Activated T-helper 2 cell treated with anti-CD3 and anti-CD28 coated beads, Interferon-gamma antibody, Interleukin-2, Interleukin-4, amounts not matched to agents 10 μg/mL and 5 μg/mL and 100 μg/mL, durations not matched to agents 14 hours and 24 hours and 36 hours (primary cell): Measurements from ENCODE around the gene CTNNBL1. TPM values are rescaled to one million over a fixed set of nuclear protein-coding genes. Genes with fewer than 3 reads are reported as not detected.
"Not testable (repeated sequence)": the region's sequence is repeated elsewhere in the genome, so short reads cannot be mapped to it uniquely, and the experiment has no call there.

Source experiments
- DNase-seq: peaks from one replicate; pipeline ENCODE4 v3.0.0; 2021; ENCODE audit warnings: low spot score
- H3K27ac Mint-ChIP-seq: one replicate; pipeline ENCODE4 v1.8.0; 2021; ENCODE audit warnings: mixed read lengths
- H3K27me3 Mint-ChIP-seq: one replicate; pipeline ENCODE4 v1.8.0; 2021; ENCODE audit warnings: low read depth, mixed read lengths
- H3K36me3 Mint-ChIP-seq: one replicate; pipeline ENCODE4 v1.8.0; 2021; ENCODE audit warnings: low read depth, mixed read lengths
- H3K4me1 Mint-ChIP-seq: one replicate; pipeline ENCODE4 v1.8.0; 2021; ENCODE audit warnings: low read depth, mixed read lengths
- H3K4me3 Mint-ChIP-seq: one replicate; pipeline ENCODE4 v1.8.0; 2021; ENCODE audit warnings: low read depth, mild to moderate bottlenecking, moderate library complexity, mixed read lengths
- H3K9me3 Mint-ChIP-seq: one replicate; pipeline ENCODE4 v1.8.0; 2021; ENCODE audit warnings: mixed read lengths
- intact Hi-C: fragments of 100-400 bp; cut with micrococcal nuclease; formaldehyde crosslinking; loops from one replicate; pipeline ENCODE4 v1.15.1; 2023
- total RNA-seq: library from RNA; stranded (reverse); gene quantifications from 2 replicates; pipeline ENCODE4 v1.2.3, GENCODE V29; 2022

Gene CTNNBL1
- total RNA-seq, 1 donor from 2014 or later: 108 TPM

DNA sequence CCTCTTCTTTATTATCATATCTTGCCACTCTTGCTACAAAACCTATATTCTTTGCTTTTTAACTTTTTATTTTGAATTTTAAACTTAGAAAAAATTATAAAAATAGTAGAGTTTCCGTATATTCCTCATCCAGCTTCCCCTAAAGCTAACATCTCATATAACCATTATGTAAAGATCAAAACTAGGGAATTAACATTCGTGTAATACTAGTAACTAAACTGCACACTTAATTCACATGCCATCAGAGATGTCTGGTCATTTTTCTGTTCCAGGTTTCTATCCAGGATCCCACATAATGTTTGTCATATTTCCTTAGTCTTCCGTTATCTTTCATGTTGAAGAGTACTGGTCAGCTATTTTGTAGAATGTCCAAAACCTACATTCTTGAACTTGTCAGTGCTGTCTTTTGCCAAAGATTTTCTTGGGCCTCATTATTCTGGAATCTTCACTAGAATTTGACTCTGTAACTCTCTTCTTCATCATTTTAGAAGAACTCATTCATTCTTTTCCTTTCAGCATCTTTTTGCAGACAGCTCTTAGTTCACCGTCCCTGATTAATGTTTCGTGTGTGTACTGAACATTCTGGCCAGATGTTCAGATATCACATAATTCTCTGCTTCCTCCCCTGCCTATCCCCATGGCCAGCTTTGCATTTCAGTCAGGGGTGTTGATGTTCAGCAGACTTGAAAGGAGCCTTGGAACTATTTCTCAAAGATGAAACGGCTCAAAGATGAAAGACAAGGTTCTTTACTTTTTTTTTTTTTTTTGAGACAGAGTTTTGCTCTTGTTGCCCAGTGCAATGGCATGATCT is 9.4 kb downstream of the CTNNBL1 start:
- no peak for DNase-seq
- no peak overlapping the region for H3K27ac Mint-ChIP-seq
- H3K4me1 Mint-ChIP-seq: peaks cover 2% of the 10 kb centered on the region

DNA sequence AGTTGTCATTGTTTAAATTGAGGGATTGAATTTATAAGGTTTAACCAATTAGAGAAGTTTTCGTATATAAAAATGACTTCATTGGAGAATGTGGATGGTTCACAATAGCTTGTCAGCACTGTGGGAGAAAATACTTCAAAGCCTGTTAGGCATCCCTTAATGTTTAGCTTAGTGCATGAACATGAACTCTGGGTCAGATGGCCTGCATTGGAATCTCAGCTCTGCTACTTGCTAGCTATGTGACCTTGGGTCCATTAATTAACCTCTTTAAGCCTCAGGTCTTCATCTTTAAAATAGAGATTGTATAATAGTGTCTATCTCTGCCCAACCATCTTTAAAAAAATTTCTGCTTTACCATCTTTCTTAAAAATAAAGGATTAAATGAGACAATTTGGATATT is 11.1 kb downstream of the CTNNBL1 start:
- Mint-ChIP-seq H3K27ac (no peak overlapping the region), H3K27me3 (no peaks in the 10 kb centered on the region), H3K4me3 (no peak overlapping the region), H3K4me1 (no peaks in the 10 kb centered on the region), H3K36me3 (no peaks in the 10 kb centered on the region), H3K9me3 (no peaks in the 10 kb centered on the region)
- DNase-seq: no peak
- intact Hi-C loops: no loop called here

More for the DNA sequence above, 9.4 kb downstream of the CTNNBL1 start:
- intact Hi-C loops: no loop called here
- Mint-ChIP-seq H3K27me3 (no peaks in the 10 kb centered on the region), H3K9me3 (no peaks in the 10 kb centered on the region), H3K36me3 (no peaks in the 10 kb centered on the region), H3K4me3 (no peak overlapping the region)

GRCh38 chr20:37706298-37706697 is 12.5 kb downstream of the CTNNBL1 start:
- no peaks in the 10 kb centered on the region for H3K27me3 Mint-ChIP-seq
- H3K9me3 Mint-ChIP-seq: no peaks in the 10 kb centered on the region
- no peak overlapping the region for H3K4me3 Mint-ChIP-seq
- intact Hi-C loops: no loop called here
- peaks cover 5% of the 10 kb centered on the region for H3K36me3 Mint-ChIP-seq
- DNase-seq: no peak
- no peaks in the 10 kb centered on the region for H3K4me1 Mint-ChIP-seq
- H3K27ac Mint-ChIP-seq: no peak overlapping the region

DNA sequence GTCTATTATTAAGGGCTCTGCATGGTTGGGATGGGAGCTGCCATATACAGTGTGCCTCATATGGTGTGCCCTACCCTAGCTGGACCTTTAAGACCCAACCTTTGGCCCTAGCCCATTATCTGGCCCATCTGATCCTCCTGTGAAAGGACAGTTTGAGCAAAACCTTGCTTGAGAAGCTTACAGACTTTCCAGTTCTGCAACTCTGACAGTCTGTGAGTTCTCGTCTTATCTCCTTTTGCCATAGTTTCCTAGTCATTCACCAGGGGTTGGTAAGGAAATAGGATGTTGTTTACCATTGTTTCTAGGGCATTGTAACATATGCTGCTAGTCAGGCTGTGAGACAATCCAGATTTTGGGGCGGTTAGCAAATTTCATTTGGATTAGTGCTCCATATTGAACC is 17.2 kb downstream of the CTNNBL1 start:
- no peaks in the 10 kb centered on the region for H3K27me3 Mint-ChIP-seq
- intact Hi-C loops: no loop called here
- H3K36me3 Mint-ChIP-seq: peaks cover 10% of the 10 kb centered on the region
- no peak overlapping the region for H3K27ac Mint-ChIP-seq
- H3K4me3 Mint-ChIP-seq: no peak overlapping the region
- H3K4me1 Mint-ChIP-seq: peaks cover 7% of the 10 kb centered on the region
- H3K9me3 Mint-ChIP-seq: no peaks in the 10 kb centered on the region
- DNase-seq: no peak

DNA sequence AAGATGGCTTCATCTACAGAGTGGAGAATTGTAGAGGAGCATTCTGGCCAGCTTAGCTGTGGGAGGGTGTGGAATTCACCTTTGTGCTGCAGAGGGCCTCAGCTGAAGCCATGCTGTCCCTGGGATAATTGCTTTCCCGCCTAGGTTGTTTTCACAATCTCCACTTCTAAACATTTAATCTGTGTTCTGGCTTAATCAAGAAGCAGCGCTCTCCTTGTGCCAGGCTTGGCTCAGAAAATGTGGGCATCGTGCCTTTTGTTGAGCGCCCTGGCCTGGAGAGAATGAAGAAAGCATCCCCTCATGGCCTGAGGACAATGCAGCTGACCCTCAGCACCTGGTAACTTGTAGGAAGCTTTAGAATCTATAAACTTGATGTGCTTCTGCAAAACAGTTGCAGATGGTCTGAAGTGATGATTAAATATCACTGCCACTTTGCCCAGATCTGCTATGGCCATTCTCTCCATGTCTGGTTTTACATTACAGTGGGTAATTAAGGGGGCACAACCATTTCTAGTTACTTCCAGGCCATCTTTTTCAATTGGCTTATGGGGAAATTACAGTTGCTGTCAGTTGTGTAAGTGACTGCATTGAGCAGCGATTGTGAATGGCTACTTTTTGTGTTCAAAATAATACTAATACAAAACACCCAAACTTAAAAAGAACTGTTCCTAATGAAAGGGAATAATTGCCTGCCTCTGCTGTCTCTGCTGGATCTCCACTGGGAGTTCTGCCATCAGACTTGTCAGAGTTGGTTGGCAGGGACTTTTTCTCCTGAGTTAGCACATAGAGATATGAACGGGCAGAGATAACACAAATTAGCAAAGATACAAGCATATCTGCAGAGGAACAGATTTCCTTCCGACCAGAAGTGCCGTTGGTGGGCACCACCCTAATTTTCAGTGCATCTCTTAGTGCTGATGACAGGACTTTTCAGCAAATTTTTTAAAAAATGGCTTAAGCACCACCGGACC is 18.4 kb downstream of the CTNNBL1 start:
- intact Hi-C loops: no loop called here
- H3K9me3 Mint-ChIP-seq: no peaks in the 10 kb centered on the region
- DNase-seq: no peak
- H3K27ac Mint-ChIP-seq: no peak overlapping the region
- no peaks in the 10 kb centered on the region for H3K27me3 Mint-ChIP-seq
- peaks cover 7% of the 10 kb centered on the region for H3K4me1 Mint-ChIP-seq
- H3K36me3 Mint-ChIP-seq: peaks cover 14% of the 10 kb centered on the region
- no peak overlapping the region for H3K4me3 Mint-ChIP-seq

DNA sequence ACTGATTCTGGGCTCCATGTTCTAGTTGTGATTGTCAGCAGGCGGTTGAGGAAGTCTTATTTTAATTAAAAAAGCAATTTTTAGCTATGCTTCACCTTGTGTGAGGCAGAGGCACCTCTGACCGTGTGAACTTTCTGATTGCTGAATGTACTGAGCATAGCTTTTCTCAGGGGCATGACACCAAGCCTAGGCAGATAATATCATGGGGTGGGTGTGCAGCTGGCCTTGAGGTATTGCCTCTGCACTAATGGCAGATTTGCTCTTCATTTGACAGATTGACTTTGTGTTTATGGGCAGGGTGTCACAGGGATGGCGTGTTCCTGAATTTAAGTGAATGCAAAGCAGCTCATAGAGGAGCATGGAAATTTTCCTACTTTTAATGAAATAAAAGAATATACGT is 19.6 kb downstream of the CTNNBL1 start:
- Mint-ChIP-seq H3K27ac (no peak overlapping the region), H3K4me3 (no peak overlapping the region), H3K27me3 (no peaks in the 10 kb centered on the region), H3K9me3 (no peaks in the 10 kb centered on the region), H3K4me1 (peaks cover 7% of the 10 kb centered on the region), H3K36me3 (peaks cover 16% of the 10 kb centered on the region)
- intact Hi-C loops: no loop called here
- no peak for DNase-seq

GRCh38 chr20:37714978-37715672 is 21.3 kb downstream of the CTNNBL1 start:
- Mint-ChIP-seq H3K4me1 (peaks cover 7% of the 10 kb centered on the region), H3K36me3 (peaks cover 16% of the 10 kb centered on the region), H3K27me3 (no peaks in the 10 kb centered on the region), H3K27ac (no peak overlapping the region), H3K9me3 (no peaks in the 10 kb centered on the region), H3K4me3 (no peak overlapping the region)
- intact Hi-C loops: no loop called here
- no peak for DNase-seq

GRCh38 chr20:37721751-37722150 is 27.9 kb downstream of the CTNNBL1 start:
- intact Hi-C loops: no loop called here
- Mint-ChIP-seq H3K4me3 (no peak overlapping the region), H3K4me1 (no peaks in the 10 kb centered on the region), H3K27ac (no peak overlapping the region), H3K27me3 (no peaks in the 10 kb centered on the region), H3K9me3 (peaks cover 15% of the 10 kb centered on the region), H3K36me3 (peaks cover 20% of the 10 kb centered on the region)
- no peak for DNase-seq

- H3K27me3 Mint-ChIP-seq, intact Hi-C loops, H3K4me3 Mint-ChIP-seq, H3K27ac Mint-ChIP-seq, DNase-seq, H3K4me1 Mint-ChIP-seq: not testable (repeated sequence)
- Mint-ChIP-seq H3K36me3 (peaks cover 15% of the 10 kb centered on the region), H3K9me3 (peaks cover 15% of the 10 kb centered on the region)
These were observed 28.5 kb downstream of the CTNNBL1 start for GRCh38 chr20:37722312-37722711.

DNA sequence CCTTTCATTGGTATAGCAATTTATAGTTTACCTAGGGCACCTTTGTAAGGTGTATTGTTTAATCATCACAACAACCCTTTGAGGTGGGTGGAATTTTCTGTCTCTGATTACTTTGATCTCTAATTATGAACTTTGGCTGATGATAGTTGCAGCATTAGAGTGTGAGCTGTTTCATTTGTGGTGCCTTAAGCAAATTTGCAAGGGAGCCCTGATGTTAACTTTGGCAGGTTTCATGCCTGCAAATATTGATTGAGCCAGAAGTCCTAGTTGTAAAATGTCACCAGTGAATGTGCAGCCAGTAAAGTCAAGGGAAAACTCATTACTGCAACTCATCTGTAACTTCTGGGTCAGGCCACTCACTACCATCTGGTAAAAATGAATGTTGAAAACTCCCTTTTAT is 29.8 kb downstream of the CTNNBL1 start:
- intact Hi-C loops: no loop called here
- no peak for DNase-seq
- Mint-ChIP-seq H3K27me3 (no peaks in the 10 kb centered on the region), H3K36me3 (peaks cover 14% of the 10 kb centered on the region), H3K4me3 (no peak overlapping the region), H3K27ac (no peak overlapping the region), H3K9me3 (peaks cover 15% of the 10 kb centered on the region), H3K4me1 (peaks cover 2% of the 10 kb centered on the region)

GRCh38 chr20:37725165-37725564 is 31.3 kb downstream of the CTNNBL1 start:
- Mint-ChIP-seq H3K27ac (no peak overlapping the region), H3K36me3 (peaks cover 14% of the 10 kb centered on the region), H3K4me3 (no peak overlapping the region), H3K4me1 (peaks cover 7% of the 10 kb centered on the region), H3K9me3 (peaks cover 15% of the 10 kb centered on the region), H3K27me3 (no peaks in the 10 kb centered on the region)
- no peak for DNase-seq
- intact Hi-C loops: no loop called here

DNA sequence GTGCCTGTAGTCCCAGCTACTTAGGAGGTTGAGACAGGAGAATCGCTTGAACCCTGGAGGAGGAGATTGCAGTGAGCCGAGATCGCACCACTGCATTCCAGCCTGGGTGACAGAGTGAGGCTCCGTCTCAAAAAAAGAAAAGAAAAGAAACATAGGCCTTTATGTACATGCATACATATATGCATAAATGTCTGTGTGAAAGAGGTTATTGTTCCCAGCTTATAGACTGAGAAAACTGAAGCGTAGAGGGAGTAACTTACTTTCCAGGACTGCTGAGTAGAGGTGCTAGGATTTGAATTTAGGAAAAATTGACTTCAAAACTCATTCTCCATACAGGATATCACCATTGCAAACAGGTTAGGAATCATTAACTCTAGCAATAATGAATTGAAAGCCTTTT is 32.0 kb downstream of the CTNNBL1 start:
- H3K27ac Mint-ChIP-seq: no peak overlapping the region
- intact Hi-C loops: no loop called here

More for the DNA sequence above, 32.0 kb downstream of the CTNNBL1 start:
- Mint-ChIP-seq H3K36me3 (peaks cover 11% of the 10 kb centered on the region), H3K4me1 (peaks cover 8% of the 10 kb centered on the region), H3K27me3 (no peaks in the 10 kb centered on the region), H3K4me3 (no peak overlapping the region), H3K9me3 (peaks cover 11% of the 10 kb centered on the region)
- DNase-seq: no peak
